Activated naive CD8-positive, alpha-beta T cell treated with anti-CD3 and anti-CD28 coated beads for 36 hours (primary cell): ENCODE measurements around the gene SLC30A7. TPM values are rescaled to one million over a fixed set of nuclear protein-coding genes. Genes with fewer than 3 reads are reported as not detected.
"Not testable (repeated sequence)": the region's sequence is repeated elsewhere in the genome, so short reads cannot be mapped to it uniquely, and the experiment has no call there.

Experiments
- DNase-seq: peaks from one replicate; pipeline ENCODE4 v3.0.0; 2021
- H3K27ac Mint-ChIP-seq: one replicate; pipeline ENCODE4 v1.8.0; 2022; ENCODE audit warnings: mild to moderate bottlenecking, moderate library complexity, mixed read lengths
- H3K27me3 Mint-ChIP-seq: one replicate; pipeline ENCODE4 v1.8.0; 2022; ENCODE audit warnings: mild to moderate bottlenecking, mixed read lengths
- H3K36me3 Mint-ChIP-seq: one replicate; pipeline ENCODE4 v1.8.0; 2021; ENCODE audit warnings: mild to moderate bottlenecking, mixed read lengths
- H3K4me1 Mint-ChIP-seq: one replicate; pipeline ENCODE4 v1.8.0; 2021; ENCODE audit warnings: mixed read lengths
- H3K4me3 Mint-ChIP-seq: one replicate; pipeline ENCODE4 v1.8.0; 2022; ENCODE audit warnings: mild to moderate bottlenecking, moderate library complexity, mixed read lengths
- H3K9me3 Mint-ChIP-seq: one replicate; pipeline ENCODE4 v1.8.0; 2022; ENCODE audit warnings: mixed read lengths
- total RNA-seq, 2 experiments: library from RNA; stranded (reverse); gene quantifications; one replicate each; pipeline ENCODE4 v1.2.3, GENCODE V29; 2021

The SLC30A7 gene
- total RNA-seq, 2 experiments from 2014 or later = 38.9 to 40.9 TPM

DNA sequence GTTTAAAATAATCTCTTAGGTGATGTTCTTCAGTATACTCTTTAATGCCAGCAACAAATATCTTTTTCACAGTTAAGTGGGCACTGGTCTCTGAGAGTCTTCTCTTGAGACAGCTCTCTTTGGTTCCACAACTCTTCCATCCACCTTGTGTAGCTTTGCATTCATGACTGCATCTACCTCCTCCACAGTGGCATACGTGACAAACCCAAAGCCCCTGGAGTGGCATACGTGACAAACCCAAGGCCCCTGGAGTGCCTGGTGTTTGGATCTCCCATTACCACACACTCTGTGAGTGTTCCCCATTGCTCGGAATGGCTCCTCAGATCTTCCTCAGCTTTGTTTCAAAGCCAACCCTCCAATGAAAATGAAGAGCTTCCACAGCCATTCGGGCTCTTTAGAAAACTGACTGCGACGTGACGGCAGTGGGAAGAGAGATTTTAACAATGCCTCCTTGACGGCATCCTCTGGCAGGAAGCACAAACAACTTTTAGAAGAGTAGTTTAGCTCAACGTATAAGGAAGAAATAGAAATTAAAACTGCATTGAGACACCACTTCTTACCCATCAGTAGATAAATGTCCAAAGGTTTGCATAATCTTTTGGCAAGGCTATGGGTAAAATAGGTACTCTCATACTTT lies 45.8 kb downstream of the SLC30A7 start:
- peaks cover 32% of the 10 kb centered on the region for H3K4me1 Mint-ChIP-seq
- peaks cover 36% of the 10 kb centered on the region for H3K9me3 Mint-ChIP-seq
- no peak for DNase-seq
- peaks cover 5% of the 10 kb centered on the region for H3K27me3 Mint-ChIP-seq
- peak overlapping the region; percentile 96 for H3K27ac Mint-ChIP-seq
- H3K36me3 Mint-ChIP-seq = peaks cover 84% of the 10 kb centered on the region
- peak overlapping the region; percentile 33 for H3K4me3 Mint-ChIP-seq

GRCh38 chr1:100942304-100943046 lies 46.6 kb downstream of the SLC30A7 start:
- H3K9me3 Mint-ChIP-seq = peaks cover 42% of the 10 kb centered on the region
- H3K4me1 Mint-ChIP-seq = peaks cover 37% of the 10 kb centered on the region
- peak overlapping the region; percentile 35 for H3K4me3 Mint-ChIP-seq
- peaks cover 5% of the 10 kb centered on the region for H3K27me3 Mint-ChIP-seq
- DNase-seq = no peak
- peak overlapping the region; percentile 96 for H3K27ac Mint-ChIP-seq
- peaks cover 87% of the 10 kb centered on the region for H3K36me3 Mint-ChIP-seq

DNA sequence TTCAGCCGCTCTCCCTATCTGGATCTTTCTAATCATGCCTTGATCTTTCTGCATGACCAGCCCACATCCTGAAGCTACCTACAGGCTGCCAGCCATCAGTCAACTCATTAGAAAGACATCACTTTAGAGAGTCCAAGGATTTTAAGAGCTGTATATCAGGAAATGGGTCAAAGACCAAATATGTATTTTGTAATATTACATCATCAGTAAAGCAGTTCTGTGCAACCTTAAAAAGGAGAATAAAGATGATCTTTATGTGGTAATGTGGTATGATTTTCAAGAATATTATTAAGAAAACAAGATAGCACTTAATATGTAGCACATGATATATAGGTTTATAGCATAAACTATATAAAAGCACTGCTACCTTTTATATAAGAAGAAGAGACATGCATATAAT lies 47.6 kb downstream of the SLC30A7 start:
- H3K4me1 Mint-ChIP-seq = peaks cover 45% of the 10 kb centered on the region
- no peak for DNase-seq
- peak overlapping the region; percentile 96 for H3K27ac Mint-ChIP-seq
- H3K36me3 Mint-ChIP-seq = peaks cover 87% of the 10 kb centered on the region
- H3K27me3 Mint-ChIP-seq = peaks cover 5% of the 10 kb centered on the region
- H3K4me3 Mint-ChIP-seq = no peak overlapping the region
- peaks cover 46% of the 10 kb centered on the region for H3K9me3 Mint-ChIP-seq

- H3K27me3 Mint-ChIP-seq, H3K27ac Mint-ChIP-seq, H3K4me3 Mint-ChIP-seq, DNase-seq: not testable (repeated sequence)
- Mint-ChIP-seq H3K4me1 (peaks cover 50% of the 10 kb centered on the region), H3K36me3 (peaks cover 93% of the 10 kb centered on the region), H3K9me3 (peaks cover 54% of the 10 kb centered on the region)
These were observed 50.2 kb downstream of the SLC30A7 start for GRCh38 chr1:100946064-100946463.

- Mint-ChIP-seq H3K4me1 (peaks cover 45% of the 10 kb centered on the region), H3K27ac (peak overlapping the region; percentile 31), H3K36me3 (peaks cover 93% of the 10 kb centered on the region), H3K9me3 (peaks cover 63% of the 10 kb centered on the region)
- not testable (repeated sequence) for H3K27me3 Mint-ChIP-seq, DNase-seq, H3K4me3 Mint-ChIP-seq
These were observed 51.9 kb downstream of the SLC30A7 start for GRCh38 chr1:100947816-100948215.

- Mint-ChIP-seq H3K4me3 (peak overlapping the region; percentile 6), H3K27ac (peak overlapping the region; percentile 84), H3K4me1 (peaks cover 48% of the 10 kb centered on the region), H3K9me3 (peaks cover 65% of the 10 kb centered on the region), H3K36me3 (peaks cover 94% of the 10 kb centered on the region)
- not testable (repeated sequence) for H3K27me3 Mint-ChIP-seq, DNase-seq
These were observed 53.0 kb downstream of the SLC30A7 start for GRCh38 chr1:100948721-100949405.

- H3K4me3 Mint-ChIP-seq, H3K27me3 Mint-ChIP-seq: not testable (repeated sequence)
- peaks cover 51% of the 10 kb centered on the region for H3K4me1 Mint-ChIP-seq
- H3K36me3 Mint-ChIP-seq = peaks cover 94% of the 10 kb centered on the region
- H3K27ac Mint-ChIP-seq = peak overlapping the region; percentile 84
- DNase-seq = peak; percentile 35
- peaks cover 64% of the 10 kb centered on the region for H3K9me3 Mint-ChIP-seq
These were observed 53.7 kb downstream of the SLC30A7 start for GRCh38 chr1:100949515-100950158.

DNA sequence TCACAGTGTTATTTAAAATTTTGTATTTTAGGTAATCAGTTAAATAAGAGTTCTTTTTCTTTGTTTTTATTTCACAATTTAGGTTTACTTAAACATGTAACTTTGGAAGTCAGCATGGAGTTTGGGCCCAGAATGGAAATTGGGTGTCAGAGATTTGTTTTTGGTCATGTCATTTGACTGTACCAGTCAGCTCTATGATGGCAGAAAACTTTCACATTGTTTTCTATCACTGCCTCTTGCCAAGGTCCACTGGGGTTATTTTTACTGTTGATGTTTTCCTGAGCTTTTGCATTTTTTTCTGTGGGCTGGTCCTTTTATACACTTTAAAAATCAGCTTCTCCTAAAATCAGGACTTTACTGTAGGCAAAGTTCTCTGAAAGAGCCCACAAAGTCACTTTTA lies 54.4 kb downstream of the SLC30A7 start:
- no peak overlapping the region for H3K27ac Mint-ChIP-seq

DNA sequence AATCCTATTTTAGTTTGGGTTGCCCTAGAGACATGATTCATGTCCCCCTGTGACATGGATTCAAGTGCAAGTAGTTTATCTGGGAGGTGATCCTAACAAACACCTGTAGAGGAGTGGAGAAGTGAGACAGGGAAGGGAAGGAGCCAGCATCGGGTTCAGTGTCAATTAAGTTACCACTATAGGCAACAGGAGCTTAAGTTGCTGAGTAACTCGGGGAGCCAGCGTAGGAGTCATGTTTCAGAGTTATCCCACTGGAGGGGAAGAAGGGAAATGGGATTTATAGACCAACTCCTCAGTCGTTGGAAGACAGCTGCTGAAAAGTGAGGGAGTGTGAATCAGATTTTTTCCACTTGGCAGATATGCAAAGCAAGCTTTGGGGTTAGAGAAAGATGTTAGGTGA lies 54.9 kb downstream of the SLC30A7 start:
- Mint-ChIP-seq H3K9me3 (peaks cover 54% of the 10 kb centered on the region), H3K27me3 (no peaks in the 10 kb centered on the region), H3K4me1 (peaks cover 48% of the 10 kb centered on the region), H3K4me3 (no peak overlapping the region), H3K36me3 (peaks cover 85% of the 10 kb centered on the region), H3K27ac (peak overlapping the region; percentile 21)
- no peak for DNase-seq

More for the DNA sequence above, 54.4 kb downstream of the SLC30A7 start:
- no peaks in the 10 kb centered on the region for H3K27me3 Mint-ChIP-seq
- peaks cover 58% of the 10 kb centered on the region for H3K9me3 Mint-ChIP-seq
- H3K4me1 Mint-ChIP-seq = peaks cover 51% of the 10 kb centered on the region
- H3K36me3 Mint-ChIP-seq = peaks cover 88% of the 10 kb centered on the region
- no peak overlapping the region for H3K4me3 Mint-ChIP-seq
- no peak for DNase-seq

GRCh38 chr1:100952104-100952745 lies 56.3 kb downstream of the SLC30A7 start:
- H3K27ac Mint-ChIP-seq = peak overlapping the region; percentile 32
- no peak for DNase-seq
- H3K4me3 Mint-ChIP-seq = no peak overlapping the region
- peaks cover 42% of the 10 kb centered on the region for H3K9me3 Mint-ChIP-seq
- H3K36me3 Mint-ChIP-seq = peaks cover 77% of the 10 kb centered on the region
- H3K4me1 Mint-ChIP-seq = peaks cover 44% of the 10 kb centered on the region
- no peaks in the 10 kb centered on the region for H3K27me3 Mint-ChIP-seq

GRCh38 chr1:100952970-100953369 lies 57.1 kb downstream of the SLC30A7 start:
- peaks cover 38% of the 10 kb centered on the region for H3K4me1 Mint-ChIP-seq
- H3K36me3 Mint-ChIP-seq = peaks cover 75% of the 10 kb centered on the region

DNA sequence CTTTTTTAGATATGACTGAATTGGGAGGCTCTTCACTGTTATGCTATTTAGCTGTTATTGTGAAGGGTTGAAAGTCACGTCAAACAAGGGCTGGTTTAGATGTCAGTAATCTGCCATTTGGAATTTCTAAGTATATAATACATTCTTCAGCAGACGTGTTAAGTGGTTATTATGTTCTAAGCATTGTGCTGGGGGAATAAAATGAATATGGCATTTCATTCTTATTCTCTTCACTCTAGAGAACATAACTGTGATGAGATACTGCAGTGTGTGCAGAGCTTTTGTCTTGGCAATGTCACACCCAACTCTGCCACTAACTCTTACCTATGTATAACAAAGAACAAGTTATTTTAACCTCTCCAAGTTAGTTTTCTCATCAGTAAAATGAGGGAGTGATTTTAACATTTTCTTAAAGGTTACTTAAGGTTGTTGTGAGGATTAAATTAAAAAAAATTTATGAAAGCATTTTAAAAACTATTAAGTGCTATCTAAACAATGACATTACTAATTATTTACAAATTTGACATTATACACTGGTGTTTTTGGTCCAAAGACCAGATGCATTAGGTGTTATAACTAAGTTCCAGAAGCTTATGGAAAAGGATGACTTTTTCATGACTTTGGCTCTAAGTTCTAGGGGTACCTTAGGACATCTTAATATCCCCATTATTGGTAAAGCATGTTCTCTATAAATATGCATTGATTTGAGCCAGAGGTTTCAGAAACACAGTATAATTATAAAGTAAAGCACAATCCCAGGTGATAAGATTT lies 58.3 kb downstream of the SLC30A7 start:
- no peak overlapping the region for H3K4me3 Mint-ChIP-seq
- peaks cover 67% of the 10 kb centered on the region for H3K36me3 Mint-ChIP-seq
- no peaks in the 10 kb centered on the region for H3K27me3 Mint-ChIP-seq
- H3K4me1 Mint-ChIP-seq = peaks cover 28% of the 10 kb centered on the region
- H3K9me3 Mint-ChIP-seq = peaks cover 26% of the 10 kb centered on the region
- no peak overlapping the region for H3K27ac Mint-ChIP-seq
- no peak for DNase-seq

More at GRCh38 chr1:100952970-100953369, 57.1 kb downstream of the SLC30A7 start:
- peaks cover 35% of the 10 kb centered on the region for H3K9me3 Mint-ChIP-seq
- peak overlapping the region; percentile 32 for H3K27ac Mint-ChIP-seq
- not testable (repeated sequence) for H3K27me3 Mint-ChIP-seq, DNase-seq, H3K4me3 Mint-ChIP-seq

GRCh38 chr1:100955322-100955721 lies 59.4 kb downstream of the SLC30A7 start:
- peaks cover 29% of the 10 kb centered on the region for H3K4me1 Mint-ChIP-seq

More at GRCh38 chr1:100955322-100955721, 59.4 kb downstream of the SLC30A7 start:
- Mint-ChIP-seq H3K9me3 (peaks cover 26% of the 10 kb centered on the region), H3K4me3 (no peak overlapping the region), H3K36me3 (peaks cover 64% of the 10 kb centered on the region), H3K27me3 (no peaks in the 10 kb centered on the region), H3K27ac (no peak overlapping the region)
- no peak for DNase-seq
